Measurements from ENCODE around the gene BUD13.
"Not testable (repeated sequence)": the region's sequence is repeated elsewhere in the genome, so short reads cannot be mapped to it uniquely, and the experiment has no call there.

BUD13 gene

DNA sequence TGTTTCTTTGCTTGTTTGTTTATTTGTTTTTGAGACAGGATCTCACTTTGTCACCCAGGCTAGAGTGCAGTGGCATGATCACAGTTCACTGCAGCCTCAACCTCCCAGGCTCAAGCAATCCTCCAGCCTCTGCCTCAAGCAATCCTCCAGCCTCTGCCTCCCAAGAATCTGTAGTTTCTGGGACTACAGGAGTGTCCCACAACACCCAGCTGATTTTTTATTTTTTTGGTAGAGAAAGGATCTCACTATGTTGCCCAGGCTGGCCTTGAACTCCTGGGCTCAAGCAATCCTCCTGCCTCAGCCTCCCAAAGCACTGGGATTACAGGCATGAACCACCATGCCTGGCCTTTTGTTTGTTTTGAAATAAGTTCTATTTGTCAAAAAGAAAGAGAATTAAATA lies 28.9 kb upstream of the BUD13 start:
- not testable (repeated sequence) for H3K4me3 Mint-ChIP-seq; H3K27ac Mint-ChIP-seq; H3K36me3 Mint-ChIP-seq (ENCODE audit: low read depth); DNase-seq (ENCODE audit: low spot score); H3K9me3 Mint-ChIP-seq; H3K4me1 Mint-ChIP-seq (ENCODE audit: low read depth)
- peaks cover 24% of the 10 kb centered on the region for H3K27me3 Mint-ChIP-seq (ENCODE audit: low read depth)

DNA sequence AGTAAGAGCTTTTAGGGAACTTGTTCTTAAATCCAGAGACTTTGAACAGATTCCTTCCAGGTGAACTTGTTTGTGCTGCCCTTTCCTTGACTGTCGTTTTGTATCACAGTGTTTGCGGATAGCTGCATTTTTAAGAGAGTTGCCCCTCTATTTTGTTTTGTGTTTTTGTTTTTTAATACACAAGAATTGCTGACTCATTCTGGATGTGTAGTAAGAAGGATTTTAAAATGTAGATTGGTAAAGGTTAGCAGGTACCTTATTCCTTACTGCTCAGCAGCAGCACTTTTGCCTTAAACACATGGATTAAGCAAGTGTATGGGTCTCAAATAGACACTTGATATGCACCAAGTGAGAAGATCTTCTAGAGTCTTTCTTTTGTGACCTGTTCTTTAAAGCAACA lies 27.8 kb upstream of the BUD13 start:
- Mint-ChIP-seq H3K4me3 (no peak overlapping the region), H3K27ac (no peak overlapping the region), H3K9me3 (no peaks in the 10 kb centered on the region), H3K36me3 (ENCODE audit: low read depth) (no peaks in the 10 kb centered on the region), H3K4me1 (ENCODE audit: low read depth) (no peaks in the 10 kb centered on the region), H3K27me3 (ENCODE audit: low read depth) (peaks cover 26% of the 10 kb centered on the region)
- no peak for DNase-seq (ENCODE audit: low spot score)

DNA sequence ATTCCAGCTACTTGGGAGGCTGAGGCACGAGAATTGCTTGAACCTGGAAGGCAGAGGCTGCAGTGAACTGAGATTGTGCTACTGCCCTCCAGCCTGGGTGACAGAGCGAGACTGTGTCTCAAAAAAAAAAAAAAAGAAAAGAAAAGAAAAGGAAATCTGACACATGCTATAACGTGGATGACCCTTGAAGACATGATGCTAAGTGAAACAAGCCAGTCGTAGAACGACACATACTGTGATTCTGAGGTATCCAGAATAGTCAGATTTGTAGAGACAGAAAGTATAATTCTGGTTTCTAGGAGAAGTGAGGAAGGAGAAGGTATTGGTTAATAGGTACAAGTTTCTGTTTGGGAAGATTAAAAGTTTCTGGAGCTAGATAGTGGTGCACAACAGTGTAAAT lies 25.6 kb upstream of the BUD13 start:
- H3K9me3 Mint-ChIP-seq, result no peaks in the 10 kb centered on the region
- DNase-seq (ENCODE audit: low spot score), result no peak
- no peak overlapping the region for H3K27ac Mint-ChIP-seq
- peaks cover 2% of the 10 kb centered on the region for H3K4me1 Mint-ChIP-seq (ENCODE audit: low read depth)
- no peaks in the 10 kb centered on the region for H3K36me3 Mint-ChIP-seq (ENCODE audit: low read depth)
- H3K4me3 Mint-ChIP-seq, result no peak overlapping the region
- H3K27me3 Mint-ChIP-seq (ENCODE audit: low read depth), result peaks cover 24% of the 10 kb centered on the region

DNA sequence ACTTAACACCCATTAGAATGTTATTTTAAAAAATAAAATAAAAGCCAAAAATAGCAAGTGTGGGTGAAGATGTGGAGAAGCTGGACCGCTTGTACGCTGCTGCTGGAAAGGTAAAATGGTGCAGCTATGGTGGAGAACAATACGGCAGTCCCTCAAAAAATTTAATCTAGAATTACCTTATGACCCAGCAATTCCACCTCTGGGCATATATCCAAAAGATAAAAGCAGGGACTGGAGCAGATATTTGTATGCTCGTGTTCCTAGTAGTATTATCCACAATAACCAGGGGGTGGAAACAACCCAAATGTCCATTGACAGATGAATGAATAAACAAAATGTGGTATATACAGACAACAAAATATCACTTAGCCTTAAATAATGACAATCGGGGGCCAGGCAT lies 25.0 kb upstream of the BUD13 start:
- Mint-ChIP-seq H3K27me3 (ENCODE audit: low read depth) (peaks cover 23% of the 10 kb centered on the region), H3K4me3 (no peak overlapping the region), H3K36me3 (ENCODE audit: low read depth) (no peaks in the 10 kb centered on the region), H3K9me3 (no peaks in the 10 kb centered on the region), H3K4me1 (ENCODE audit: low read depth) (peaks cover 2% of the 10 kb centered on the region), H3K27ac (no peak overlapping the region)
- DNase-seq (ENCODE audit: low spot score), result no peak

DNA sequence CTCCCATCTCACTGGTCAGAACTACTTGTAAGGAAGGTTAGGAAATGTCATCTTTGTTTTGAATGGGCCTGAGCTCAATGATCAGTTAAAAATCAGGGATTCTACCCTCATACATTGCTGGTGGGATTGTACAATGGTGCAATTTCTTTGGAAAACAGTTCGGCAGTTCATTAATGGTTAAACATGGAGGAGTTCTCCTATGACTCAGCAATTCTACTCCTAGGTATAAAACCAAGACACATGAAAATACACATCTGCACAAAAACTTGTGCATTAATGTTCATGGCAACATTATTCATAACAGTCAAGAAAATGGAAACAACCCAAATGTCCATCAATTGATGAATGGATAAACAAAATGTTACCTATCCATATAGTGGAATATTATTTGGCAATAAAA lies 23.8 kb upstream of the BUD13 start:
- H3K27me3 Mint-ChIP-seq (ENCODE audit: low read depth), result peaks cover 14% of the 10 kb centered on the region
- no peak for DNase-seq (ENCODE audit: low spot score)
- no peaks in the 10 kb centered on the region for H3K9me3 Mint-ChIP-seq
- no peak overlapping the region for H3K4me3 Mint-ChIP-seq
- H3K36me3 Mint-ChIP-seq (ENCODE audit: low read depth), result no peaks in the 10 kb centered on the region
- H3K27ac Mint-ChIP-seq, result no peak overlapping the region
- peaks cover 2% of the 10 kb centered on the region for H3K4me1 Mint-ChIP-seq (ENCODE audit: low read depth)

DNA sequence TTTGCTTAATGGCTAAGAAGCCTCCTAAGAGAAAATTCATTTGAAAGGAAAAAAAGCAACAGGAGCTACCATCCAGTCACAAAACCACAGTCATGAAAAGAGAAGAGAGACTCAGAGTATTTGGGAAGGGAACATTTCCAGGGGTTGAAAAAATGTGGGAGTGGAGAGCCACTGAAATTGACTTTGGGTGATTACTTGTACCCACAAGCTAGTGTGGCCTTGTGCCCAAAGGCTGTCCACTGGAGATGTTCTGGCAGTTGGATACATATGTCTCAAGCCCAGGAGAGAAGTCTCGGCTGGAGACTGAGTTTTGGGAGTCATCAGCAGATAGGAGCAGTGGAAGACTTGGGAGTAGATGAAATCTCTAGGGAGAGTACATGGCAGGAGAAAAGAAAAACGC lies 22.1 kb upstream of the BUD13 start:
- Mint-ChIP-seq H3K4me3 (no peak overlapping the region), H3K4me1 (ENCODE audit: low read depth) (peaks cover 5% of the 10 kb centered on the region), H3K27ac (no peak overlapping the region)

DNA sequence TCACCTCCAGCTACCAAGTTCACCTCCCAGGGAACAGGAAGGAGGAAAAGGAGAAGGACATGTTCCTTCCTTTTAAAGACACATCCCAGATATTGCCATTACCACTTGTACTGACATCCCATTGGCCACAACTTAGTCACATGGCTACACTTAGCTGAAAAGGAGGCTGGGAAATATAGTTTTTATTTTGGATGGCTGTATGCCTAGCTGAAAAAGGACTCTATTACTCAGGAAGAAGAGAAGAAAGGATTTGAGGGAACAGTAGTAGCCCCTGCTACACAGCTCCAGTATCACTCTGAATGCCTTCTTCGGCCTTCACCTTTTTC lies 20.9 kb upstream of the BUD13 start:
- Mint-ChIP-seq H3K4me1 (ENCODE audit: low read depth) (peaks cover 5% of the 10 kb centered on the region), H3K9me3 (no peaks in the 10 kb centered on the region), H3K27me3 (ENCODE audit: low read depth) (peaks cover 2% of the 10 kb centered on the region), H3K27ac (no peak overlapping the region), H3K36me3 (ENCODE audit: low read depth) (no peaks in the 10 kb centered on the region), H3K4me3 (no peak overlapping the region)
- no peak for DNase-seq (ENCODE audit: low spot score)

More for the DNA sequence above, 22.1 kb upstream of the BUD13 start:
- Mint-ChIP-seq H3K27me3 (ENCODE audit: low read depth) (peaks cover 9% of the 10 kb centered on the region), H3K9me3 (no peaks in the 10 kb centered on the region), H3K36me3 (ENCODE audit: low read depth) (no peaks in the 10 kb centered on the region)
- no peak for DNase-seq (ENCODE audit: low spot score)

DNA sequence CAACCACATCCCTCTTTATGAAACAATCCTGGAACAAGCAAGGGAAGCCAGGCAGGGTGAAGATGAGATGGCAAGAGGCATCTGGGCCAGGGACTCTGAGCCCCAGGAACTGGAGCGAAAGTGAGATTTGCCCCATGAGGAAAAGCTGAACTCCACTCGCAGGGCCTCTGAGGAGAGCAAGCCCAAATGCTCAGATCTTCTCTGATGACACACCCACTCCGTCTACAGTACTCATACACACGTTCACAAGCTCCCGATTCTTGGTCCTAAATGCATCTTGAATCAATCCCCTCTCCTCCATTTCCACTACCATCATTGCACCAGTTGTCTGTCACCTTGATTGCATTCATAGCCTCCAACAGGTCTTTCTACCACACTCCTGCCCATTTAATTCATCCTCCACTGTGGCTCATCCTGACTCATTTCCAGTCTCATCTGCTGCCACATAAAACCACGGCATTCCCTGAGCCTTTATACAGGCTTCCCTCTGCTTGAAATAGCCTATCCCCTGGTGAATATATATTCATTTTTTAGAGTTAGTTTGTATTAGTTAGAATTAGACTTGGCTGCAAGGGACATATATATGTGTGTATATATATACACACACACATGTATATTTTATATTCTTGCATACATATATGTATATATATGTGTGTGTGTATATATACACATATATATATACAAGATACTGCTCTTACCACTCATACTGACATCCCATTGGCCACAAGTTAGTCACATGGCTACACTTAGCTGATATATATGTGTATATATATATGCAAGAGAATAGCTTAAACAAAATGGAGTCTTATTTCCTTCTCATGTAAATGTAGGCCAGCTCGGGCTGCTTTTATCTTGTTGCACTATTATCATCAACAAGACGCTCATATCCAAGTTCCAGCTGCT lies 20.3 kb upstream of the BUD13 start:
- DNase-seq (ENCODE audit: low spot score), result no peak
- no peaks in the 10 kb centered on the region for H3K9me3 Mint-ChIP-seq
- no peak overlapping the region for H3K4me3 Mint-ChIP-seq
- peaks cover 8% of the 10 kb centered on the region for H3K4me1 Mint-ChIP-seq (ENCODE audit: low read depth)
- peaks cover 2% of the 10 kb centered on the region for H3K27me3 Mint-ChIP-seq (ENCODE audit: low read depth)
- no peaks in the 10 kb centered on the region for H3K36me3 Mint-ChIP-seq (ENCODE audit: low read depth)
- no peak overlapping the region for H3K27ac Mint-ChIP-seq

DNA sequence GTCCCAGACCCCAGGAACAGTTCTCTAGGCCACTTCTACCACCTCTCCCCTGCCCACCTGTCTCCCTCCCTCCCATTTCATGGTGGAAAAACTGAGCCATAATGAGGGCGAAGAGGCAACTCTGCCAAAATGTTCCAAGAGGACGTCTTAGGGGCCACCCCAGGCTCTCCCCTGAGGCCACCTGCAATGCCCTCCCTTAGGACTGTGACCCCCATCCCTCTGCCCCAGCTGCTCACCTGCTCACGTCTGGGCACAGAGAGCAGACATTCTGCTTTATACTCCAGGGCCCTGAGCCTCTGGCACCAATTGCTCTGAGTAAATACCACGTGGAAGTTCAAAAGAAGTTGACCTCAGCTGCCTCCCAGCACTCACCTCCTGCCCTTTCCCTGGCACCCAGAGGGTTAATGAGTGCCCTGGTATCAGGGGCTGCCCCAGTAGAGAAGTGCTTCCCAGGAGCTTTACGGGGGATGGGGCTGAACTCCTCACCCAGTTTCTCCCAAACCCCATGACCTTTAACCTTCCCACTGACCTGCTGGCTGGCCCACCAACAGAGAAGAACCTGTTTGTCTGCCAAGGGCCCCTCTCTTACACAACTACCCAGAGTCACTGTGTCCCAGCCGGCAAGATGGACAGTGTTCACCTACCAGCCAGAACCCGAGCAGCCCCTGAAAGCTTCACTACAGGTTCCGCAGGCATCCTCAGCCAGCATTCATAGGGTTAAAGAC lies 19.5 kb upstream of the BUD13 start:
- no peak overlapping the region for H3K4me3 Mint-ChIP-seq
- no peaks in the 10 kb centered on the region for H3K9me3 Mint-ChIP-seq
- peaks cover 8% of the 10 kb centered on the region for H3K4me1 Mint-ChIP-seq (ENCODE audit: low read depth)
- no peak for DNase-seq (ENCODE audit: low spot score)
- H3K36me3 Mint-ChIP-seq (ENCODE audit: low read depth), result peaks cover 1% of the 10 kb centered on the region
- H3K27me3 Mint-ChIP-seq (ENCODE audit: low read depth), result peaks cover 2% of the 10 kb centered on the region
- H3K27ac Mint-ChIP-seq, result no peak overlapping the region

DNA sequence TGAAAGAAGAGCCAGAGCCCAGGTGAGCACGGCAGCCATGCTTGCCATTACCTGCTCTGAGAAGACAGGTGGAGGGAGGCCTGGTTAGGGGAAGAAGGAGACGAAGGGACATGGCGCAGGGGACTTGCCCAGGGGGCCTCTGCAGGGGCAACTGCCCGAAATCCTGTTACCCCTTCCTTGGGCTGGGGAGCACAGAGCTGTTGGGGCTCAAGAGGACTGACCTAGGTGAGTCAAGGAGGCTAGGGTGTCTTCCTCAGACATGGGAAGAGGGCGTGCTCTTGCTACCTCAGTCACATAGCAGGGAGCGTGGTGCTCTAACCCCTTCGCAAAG lies 19.0 kb upstream of the BUD13 start, which contains the start of gene APOA5:
Gene APOA5, minus strand, starts transcription at position 67 of the 331 bp plus-strand sequence. Its CDS starts 19 bp downstream, at position 48.
- no peaks in the 10 kb centered on the region for H3K9me3 Mint-ChIP-seq
- H3K4me1 Mint-ChIP-seq (ENCODE audit: low read depth), result peaks cover 12% of the 10 kb centered on the region
- H3K4me3 Mint-ChIP-seq, result no peak within 1 kb of the TSS
- H3K27ac Mint-ChIP-seq, result no peak within 1 kb of the TSS
- peaks cover 2% of the 10 kb centered on the region for H3K27me3 Mint-ChIP-seq (ENCODE audit: low read depth)
- no peak for DNase-seq (ENCODE audit: low spot score)
- peaks cover 7% of the 10 kb centered on the region for H3K36me3 Mint-ChIP-seq (ENCODE audit: low read depth)

DNA sequence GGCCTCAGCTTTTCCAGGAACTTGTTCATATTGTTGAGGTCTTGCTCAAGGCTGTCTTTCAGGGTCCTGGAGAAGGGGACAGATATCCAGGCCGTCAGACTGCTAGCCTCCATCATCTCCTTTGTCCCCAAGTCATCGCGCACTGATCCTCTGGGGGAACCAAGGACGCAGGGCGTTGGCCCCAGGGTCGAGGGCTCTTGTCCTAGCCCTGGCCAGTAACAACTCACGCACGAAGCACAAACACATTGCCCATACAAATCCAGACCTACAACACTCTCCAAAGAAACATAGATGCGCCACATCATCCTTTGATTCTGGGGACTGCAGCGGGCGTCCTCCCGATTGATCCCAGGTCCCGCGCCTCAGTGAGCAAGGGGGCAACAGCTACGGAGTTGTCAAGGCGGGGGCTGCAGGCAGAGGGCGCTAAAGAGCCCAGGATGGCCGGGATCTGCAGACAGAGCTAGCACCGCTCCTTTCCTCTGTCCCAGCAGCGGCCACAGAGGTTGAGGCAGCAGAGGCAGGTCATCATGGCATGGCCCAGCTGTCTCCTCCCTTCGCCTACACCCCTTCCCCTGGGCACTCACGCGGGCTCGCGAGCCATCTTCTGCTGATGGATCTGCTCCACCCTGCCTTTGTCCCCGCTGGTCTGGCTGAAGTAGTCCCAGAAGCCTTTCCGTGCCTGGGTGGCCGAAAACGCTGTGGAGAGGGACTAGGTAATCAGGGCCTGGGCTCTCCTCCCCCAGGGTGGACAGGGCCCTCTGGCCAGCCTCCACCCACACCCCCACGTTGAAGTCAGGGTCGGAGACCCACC lies 18.4 kb upstream of the BUD13 start:
- H3K27me3 Mint-ChIP-seq (ENCODE audit: low read depth), result no peaks in the 10 kb centered on the region
- H3K4me1 Mint-ChIP-seq (ENCODE audit: low read depth), result peaks cover 12% of the 10 kb centered on the region
- H3K4me3 Mint-ChIP-seq, result no peak overlapping the region
- no peaks in the 10 kb centered on the region for H3K9me3 Mint-ChIP-seq
- peaks cover 12% of the 10 kb centered on the region for H3K36me3 Mint-ChIP-seq (ENCODE audit: low read depth)
- DNase-seq (ENCODE audit: low spot score), result peak; percentile 66
- H3K27ac Mint-ChIP-seq, result no peak overlapping the region

DNA sequence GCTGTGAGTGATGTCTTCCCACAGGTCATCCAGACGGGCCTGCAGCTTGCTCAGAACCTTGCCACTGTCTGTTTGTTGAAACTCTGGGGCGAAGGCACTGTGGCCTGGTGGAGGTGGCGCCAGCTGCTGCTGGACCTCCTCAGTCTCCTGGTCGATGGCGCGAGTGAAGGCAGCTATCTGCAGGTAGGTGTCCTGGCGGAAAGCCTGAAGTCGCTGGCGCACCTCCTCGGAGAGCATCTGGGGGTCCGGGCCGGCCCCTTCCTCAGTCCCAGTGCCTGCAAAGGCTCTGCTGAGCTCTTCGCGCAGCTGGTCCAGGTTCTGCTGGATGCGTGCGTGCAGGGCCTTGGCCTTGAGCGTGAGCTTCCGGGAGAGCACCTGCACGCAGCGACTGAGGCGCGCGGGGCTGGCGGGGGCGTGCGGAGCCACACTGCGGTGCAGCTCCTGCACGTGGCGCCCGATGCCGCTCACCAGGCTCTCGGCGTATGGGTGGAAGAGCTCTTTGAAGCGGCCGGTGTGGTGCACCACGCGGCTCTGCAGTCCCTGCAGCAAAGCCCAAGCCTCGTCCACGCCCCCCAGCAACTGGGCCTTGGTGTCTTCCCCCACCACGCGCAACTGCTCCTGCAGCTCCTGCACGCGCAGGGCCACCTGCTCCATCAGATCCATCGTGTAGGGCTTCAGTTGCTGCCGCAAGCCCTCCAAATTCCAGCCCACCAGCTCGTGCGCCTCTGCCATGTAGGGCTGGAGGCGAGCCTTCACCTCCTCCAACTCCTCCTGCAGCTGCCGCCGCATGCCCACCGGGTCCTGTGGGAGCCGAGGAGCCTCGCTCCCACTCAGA lies 17.6 kb upstream of the BUD13 start:
- Mint-ChIP-seq H3K4me1 (ENCODE audit: low read depth) (peaks cover 16% of the 10 kb centered on the region), H3K27me3 (ENCODE audit: low read depth) (no peaks in the 10 kb centered on the region), H3K27ac (no peak overlapping the region), H3K4me3 (no peak overlapping the region), H3K9me3 (no peaks in the 10 kb centered on the region), H3K36me3 (ENCODE audit: low read depth) (peaks cover 18% of the 10 kb centered on the region)
- no peak for DNase-seq (ENCODE audit: low spot score)

DNA sequence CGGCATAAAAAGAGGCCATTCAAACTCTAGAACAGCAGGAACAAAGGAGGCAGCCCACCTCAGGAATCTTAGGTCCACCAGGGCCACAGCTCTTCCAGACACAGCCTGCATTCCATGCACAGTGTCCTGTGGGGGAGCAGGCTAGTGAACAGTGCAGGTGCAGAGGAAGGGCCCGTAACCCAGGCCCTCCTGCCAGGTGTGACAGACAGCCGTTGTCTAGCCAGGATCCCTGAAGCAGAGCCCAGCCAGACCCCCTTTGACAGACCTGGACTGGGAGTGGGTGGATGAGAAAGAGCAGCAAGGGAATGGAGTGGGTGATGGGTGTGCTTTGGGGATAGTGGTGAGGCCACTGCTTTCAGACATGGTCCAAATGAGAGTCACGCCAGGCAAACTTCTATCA lies 16.2 kb upstream of the BUD13 start:
- H3K27ac Mint-ChIP-seq, result no peak overlapping the region

More for the DNA sequence above, 16.2 kb upstream of the BUD13 start:
- peaks cover 32% of the 10 kb centered on the region for H3K36me3 Mint-ChIP-seq (ENCODE audit: low read depth)
- H3K4me1 Mint-ChIP-seq (ENCODE audit: low read depth), result peaks cover 20% of the 10 kb centered on the region
- H3K4me3 Mint-ChIP-seq, result peak overlapping the region; percentile 91
- no peaks in the 10 kb centered on the region for H3K27me3 Mint-ChIP-seq (ENCODE audit: low read depth)
- no peak for DNase-seq (ENCODE audit: low spot score)
- no peaks in the 10 kb centered on the region for H3K9me3 Mint-ChIP-seq
